Choroid plexus epithelial cell (primary cell): ENCODE data around the gene SEC31A.

Source experiments
- DNase-seq: peaks from one replicate; pipeline ENCODE4 v3.0.0-alpha.2; 2010; ENCODE audit warnings: low read depth
- H3K4me3 ChIP-seq: 2 replicates; pipeline ENCODE4 v1.5.1; 2011; ENCODE audit warnings: low read depth, mild to moderate bottlenecking, control low read depth, low read length, moderate library complexity
- TF ChIP-seq, protein P1 (sequence below): conservative IDR thresholded peaks from 2 replicates; pipeline ENCODE4 v1.5.1; 2011; ENCODE audit warnings: low read depth, mild to moderate bottlenecking, control low read depth, inconsistent platforms, low read length, moderate library complexity

SEC31A gene

DNA sequence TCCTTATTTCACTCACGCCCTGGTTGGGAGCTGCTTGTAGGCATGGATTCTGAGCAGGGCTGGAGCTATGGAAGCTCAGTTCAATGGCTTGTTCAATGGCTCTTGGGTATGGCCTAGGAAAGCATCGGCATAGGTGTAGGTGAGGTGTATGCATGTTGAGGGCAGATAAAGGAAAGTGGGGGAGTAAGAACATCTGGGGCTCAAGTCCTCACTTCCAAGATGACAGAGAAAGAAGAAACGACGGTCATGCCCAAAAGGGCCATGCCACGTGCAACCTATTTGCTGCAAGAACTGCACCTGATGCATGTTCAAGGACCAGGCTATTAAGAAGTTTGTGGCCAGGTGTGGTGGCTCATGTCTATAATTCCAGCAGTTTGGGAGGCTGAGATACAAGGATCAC, 115.7 kb downstream of the SEC31A start:
- H3K4me3 ChIP-seq, result no peak overlapping the region
- DNase-seq, result no peak
- TF ChIP-seq, protein P1, sequence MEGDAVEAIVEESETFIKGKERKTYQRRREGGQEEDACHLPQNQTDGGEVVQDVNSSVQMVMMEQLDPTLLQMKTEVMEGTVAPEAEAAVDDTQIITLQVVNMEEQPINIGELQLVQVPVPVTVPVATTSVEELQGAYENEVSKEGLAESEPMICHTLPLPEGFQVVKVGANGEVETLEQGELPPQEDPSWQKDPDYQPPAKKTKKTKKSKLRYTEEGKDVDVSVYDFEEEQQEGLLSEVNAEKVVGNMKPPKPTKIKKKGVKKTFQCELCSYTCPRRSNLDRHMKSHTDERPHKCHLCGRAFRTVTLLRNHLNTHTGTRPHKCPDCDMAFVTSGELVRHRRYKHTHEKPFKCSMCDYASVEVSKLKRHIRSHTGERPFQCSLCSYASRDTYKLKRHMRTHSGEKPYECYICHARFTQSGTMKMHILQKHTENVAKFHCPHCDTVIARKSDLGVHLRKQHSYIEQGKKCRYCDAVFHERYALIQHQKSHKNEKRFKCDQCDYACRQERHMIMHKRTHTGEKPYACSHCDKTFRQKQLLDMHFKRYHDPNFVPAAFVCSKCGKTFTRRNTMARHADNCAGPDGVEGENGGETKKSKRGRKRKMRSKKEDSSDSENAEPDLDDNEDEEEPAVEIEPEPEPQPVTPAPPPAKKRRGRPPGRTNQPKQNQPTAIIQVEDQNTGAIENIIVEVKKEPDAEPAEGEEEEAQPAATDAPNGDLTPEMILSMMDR, result no peak

DNA sequence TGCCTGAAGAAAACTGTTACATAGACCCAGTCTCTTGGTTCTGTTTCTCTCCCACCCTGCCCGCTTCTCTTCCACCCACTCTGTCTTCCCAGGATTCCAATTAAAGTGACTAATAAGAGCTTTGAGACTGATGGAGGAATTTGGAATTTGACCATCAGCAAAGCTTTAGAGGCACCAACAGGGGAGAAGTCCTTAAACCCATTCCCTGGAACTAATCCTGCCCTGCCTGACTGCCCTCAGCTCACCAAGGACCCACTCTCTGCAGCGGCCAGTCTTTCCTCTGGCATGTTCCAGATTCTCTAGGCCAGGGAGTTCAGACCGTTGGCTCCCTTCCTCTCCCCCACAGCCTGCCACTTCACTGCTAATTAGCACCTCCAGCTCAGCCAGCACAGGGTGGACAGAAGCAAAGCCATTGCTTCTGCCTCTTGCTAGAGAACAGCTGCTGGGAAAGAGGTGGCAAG, 116.2 kb downstream of the SEC31A start:
- TF ChIP-seq, protein P1, result no peak
- no peak overlapping the region for H3K4me3 ChIP-seq
- DNase-seq, result peak; percentile 12

DNA sequence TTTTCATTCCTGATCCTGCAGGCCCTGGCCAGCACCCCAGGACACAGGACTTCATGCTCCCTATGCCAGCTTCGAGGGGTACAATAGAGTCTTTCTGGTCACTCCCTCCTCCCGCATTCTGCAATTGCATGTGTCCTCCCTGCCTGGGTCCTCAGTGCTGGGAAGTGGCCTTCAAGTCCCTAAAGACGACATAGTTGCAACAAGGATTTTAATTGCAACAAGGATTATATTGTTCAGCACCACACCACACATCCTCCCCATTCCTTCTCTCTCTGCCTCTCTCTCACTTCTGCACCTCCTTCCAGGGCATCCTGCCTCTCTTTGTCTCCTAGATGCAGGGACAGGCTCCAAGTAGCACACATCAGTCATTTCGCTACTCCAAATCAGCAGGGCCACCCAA, 117.9 kb downstream of the SEC31A start:
- TF ChIP-seq, protein P1, result no peak
- DNase-seq, result no peak
- no peak overlapping the region for H3K4me3 ChIP-seq

DNA sequence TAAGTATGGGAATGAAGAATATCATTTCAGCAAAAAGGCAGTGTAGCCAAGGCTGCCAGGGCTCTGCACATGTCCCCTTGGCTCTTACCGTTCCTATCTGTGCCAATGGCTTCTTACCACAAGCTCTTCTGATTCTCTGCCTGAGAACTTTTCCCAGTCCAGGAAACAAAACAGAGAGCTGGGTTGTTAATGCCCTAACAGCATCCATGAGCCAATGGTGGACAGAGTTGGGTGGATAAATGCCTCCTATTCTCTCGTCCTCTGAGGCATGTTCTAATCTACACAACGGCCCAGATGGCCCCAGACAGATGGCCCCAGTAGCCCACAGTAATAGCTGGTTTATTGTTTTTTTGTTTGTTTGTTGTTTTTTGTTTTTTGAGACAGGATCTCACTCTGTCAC, 120.3 kb downstream of the SEC31A start:
- TF ChIP-seq, protein P1, result no peak
- DNase-seq, result no peak
- H3K4me3 ChIP-seq, result no peak overlapping the region
